B cell (primary cell): Measurements from ENCODE around the gene HSPBAP1. TPM values are rescaled to one million over a fixed set of nuclear protein-coding genes. Genes with fewer than 3 reads are reported as not detected.

Experiments used
- ATAC-seq: fragments of 200-7000 bp; cut with Tn5 transposase; one replicate; pipeline ENCODE4 v1.10.0; 2021; ENCODE audit warnings: low read depth, mild to moderate bottlenecking, moderate number of reproducible peaks, moderate library complexity
- CTCF ChIA-PET: fragments of 350-600 bp; sonication (Branson Sonifier 250); formaldehyde crosslinking; loops from one replicate; lab custom pipeline; 2021; ENCODE audit warnings: antibody characterized with exemption, inconsistent platforms; lab: Charles Lee
- POLR2A ChIA-PET: fragments of 350-600 bp; sonication (Branson Sonifier 250); formaldehyde crosslinking; loops from one replicate; lab custom pipeline; 2021; ENCODE audit warnings: antibody characterized with exemption; lab: Charles Lee
- DNase-seq: peaks from one replicate; pipeline ENCODE4 v3.0.0; 2013
- H2AFZ ChIP-seq: 2 replicates; pipeline ENCODE4 v1.6.1; 2012; ENCODE audit warnings: mild to moderate bottlenecking, low read depth, low read length; ENCODE audit not compliant: insufficient read depth, poor library complexity, severe bottlenecking
- H3K27ac ChIP-seq, 2 donors: 1 replicate in 1 of 2; 2 replicates in 1 of 2; pipeline ENCODE4 v1.5.1; 2012 to 2013; ENCODE audit warnings: low read length in 2 of 2, mild to moderate bottlenecking in 2 of 2, moderate library complexity in 1 of 2
- H3K27me3 ChIP-seq, 4 experiments: fragments of 200-600 bp in 1 of 4; sonication (generic) in 1 of 4; replicated peaks in 1 of 4; 1 replicate in 2 of 4; 2 replicates in 2 of 4; pipeline versions ENCODE4 v1.6.1 to v1.7.0; 2013 to 2016; ENCODE audit warnings: low read length in 3 of 4, mild to moderate bottlenecking in 2 of 4, mixed read lengths in 1 of 4, moderate library complexity in 1 of 4; ENCODE audit not compliant: insufficient read depth in 4 of 4, control insufficient read depth in 3 of 4; ENCODE audit errors: control extremely low read depth in 1 of 4
- H3K36me3 ChIP-seq, 2 experiments: replicated peaks in 1 of 2; 1 replicate in 1 of 2; 2 replicates in 1 of 2; pipeline versions ENCODE4 v1.6.1 to v1.7.1; 2013; ENCODE audit warnings: low read length in 1 of 2; ENCODE audit not compliant: insufficient read depth in 2 of 2, control insufficient read depth in 1 of 2; ENCODE audit errors: control extremely low read depth in 1 of 2, extremely low read depth in 1 of 2
- H3K4me1 ChIP-seq, 2 donors: fragments of 200-600 bp in 1 of 2; sonication (generic) in 1 of 2; 1 replicate in 1 of 2; 2 replicates in 1 of 2; pipeline versions ENCODE4 v1.5.1 to v1.6.1; 2013 to 2017; ENCODE audit warnings: low read length in 2 of 2; ENCODE audit not compliant: control insufficient read depth in 2 of 2, insufficient read depth in 2 of 2
- H3K4me2 ChIP-seq: replicated peaks from 2 replicates; pipeline ENCODE3; 2012; ENCODE audit warnings: mild to moderate bottlenecking, low read depth, low read length; ENCODE audit not compliant: poor library complexity, severe bottlenecking
- H3K4me3 ChIP-seq, 5 experiments: fragments of 200-600 bp in 1 of 5; sonication (generic) in 1 of 5; 1 replicate in 3 of 5; 2 replicates in 2 of 5; pipeline versions ENCODE4 v1.5.1 to v1.7.0; 2011 to 2016; ENCODE audit warnings: low read length in 4 of 5, mild to moderate bottlenecking in 4 of 5, low read depth in 2 of 5, control low read depth in 1 of 5, moderate library complexity in 1 of 5; ENCODE audit not compliant: insufficient read depth in 1 of 5; ENCODE audit errors: control extremely low read depth in 1 of 5, extremely low read depth in 1 of 5
- H3K79me2 ChIP-seq: fragments of 200-600 bp; sonication (generic); one replicate; pipeline ENCODE4 v1.6.0; 2016; ENCODE audit warnings: low read length; ENCODE audit not compliant: control insufficient read depth, insufficient read depth
- H3K9ac ChIP-seq: fragments of 200-600 bp; sonication (generic); 2 replicates; pipeline ENCODE4 v1.6.1; 2017; ENCODE audit warnings: mild to moderate bottlenecking, low read length, moderate library complexity
- H3K9me3 ChIP-seq, 3 donors: one replicate each; pipeline versions ENCODE4 v1.6.1 to v1.7.1; 2013; ENCODE audit warnings: low read length in 2 of 3; ENCODE audit not compliant: control insufficient read depth in 2 of 3, insufficient read depth in 1 of 3; ENCODE audit errors: control extremely low read depth in 1 of 3
- H4K20me1 ChIP-seq: 2 replicates; pipeline ENCODE4 v1.6.0; 2012; ENCODE audit warnings: mild to moderate bottlenecking, low read length; ENCODE audit not compliant: insufficient read depth, control insufficient read depth, poor library complexity, severe bottlenecking
- H3K27ac Mint-ChIP-seq: one replicate; pipeline ENCODE4 v1.8.0; 2021; ENCODE audit warnings: mixed read lengths
- H3K27me3 Mint-ChIP-seq: one replicate; pipeline ENCODE4 v1.8.0; 2021; ENCODE audit warnings: mixed read lengths
- H3K4me1 Mint-ChIP-seq: one replicate; pipeline ENCODE4 v1.8.0; 2021; ENCODE audit warnings: mixed read lengths
- H3K4me3 Mint-ChIP-seq: one replicate; pipeline ENCODE4 v1.8.0; 2021; ENCODE audit warnings: mixed read lengths
- H3K9me3 Mint-ChIP-seq: one replicate; pipeline ENCODE4 v1.8.0; 2022; ENCODE audit warnings: mixed read lengths; ENCODE audit not compliant: insufficient read depth
- CTCF ChIP-seq: fragments of 200-600 bp; IDR thresholded peaks from one replicate; pipeline ENCODE4 v1.8.0; 2022; ENCODE audit warnings: antibody characterized with exemption, mild to moderate bottlenecking
- EZH2 ChIP-seq: IDR thresholded peaks from 2 replicates; pipeline ENCODE4 v1.6.1; 2012; ENCODE audit warnings: borderline replicate concordance, low read depth, mild to moderate bottlenecking, moderate library complexity, low read length; ENCODE audit not compliant: insufficient read depth, poor library complexity, severe bottlenecking
- WGBS: methylation state at CpG from one replicate; pipeline ENCODE4 v1.1.5; 2013; ENCODE audit warnings: missing lambda C conversion rate; ENCODE audit not compliant: insufficient coverage; 5-methylcytosine and 5-hydroxymethylcytosine counted together
- intact Hi-C: fragments of 100-400 bp; cut with micrococcal nuclease; formaldehyde crosslinking; loops from one replicate; pipeline ENCODE4 v1.10.0; 2022
- polyA plus RNA-seq: library from polyadenylated mRNA; depleted of rRNA; stranded (reverse); fragments of >200 nt; gene quantifications from 2 replicates; pipeline ENCODE4 v1.2.3, GENCODE V29; 2012
- total RNA-seq, 2 donors: library from RNA; stranded (reverse); fragments of 120-200 nt in 1 of 2; gene quantifications; 1 replicate in 1 of 2; 2 replicates in 1 of 2; pipeline versions ENCODE4 v1.2.3 to v1.2.4, GENCODE V29; 2013 to 2022

Gene HSPBAP1
- total and polyA plus RNA-seq, 2 donors (not counting 1 experiment from before 2014, with no cell fraction given): 23.0 to 49.6 TPM

GRCh38 chr3:122776675-122777468 is 16.8 kb downstream of the HSPBAP1 start:
- DNase-seq (no peak), ATAC-seq (no peak)
- no peaks in the 10 kb centered on the region for H4K20me1 ChIP-seq
- H3K4me2 ChIP-seq: no peak overlapping the region
- TF ChIP-seq EZH2: no peak
- TF ChIP-seq CTCF: no peak
- no peak overlapping the region for H3K27ac ChIP-seq
- H3K4me1 ChIP-seq: peaks cover 5 to 9% of the 10 kb centered on the region in 2 donors
- CTCF ChIA-PET: interaction anchor here (2.1 kb wide), 1 partner anchor 18 kb away, joined by 6 read pairs; no protein-coding TSS in a partner anchor
- H3K4me3 ChIP-seq: no peak overlapping the region
- Mint-ChIP-seq H3K27ac (no peak overlapping the region), H3K9me3 (no peaks in the 10 kb centered on the region), H3K4me1 (peaks cover 16% of the 10 kb centered on the region), H3K27me3 (no peaks in the 10 kb centered on the region), H3K4me3 (no peak overlapping the region)
- peaks cover 3% of the 10 kb centered on the region for H3K79me2 ChIP-seq
- no peaks in the 10 kb centered on the region for H3K27me3 ChIP-seq
- no peak overlapping the region for H3K9ac ChIP-seq
- whole genome bisulfite sequencing: no CpG with 5 or more reads among the region's 5 CpGs
- intact Hi-C loops: no loop called here
- H3K36me3 ChIP-seq: peaks cover 0 to 2% of the 10 kb centered on the region in 2 experiments
- POLR2A ChIA-PET: no interaction called here
- no peaks in the 10 kb centered on the region for H3K9me3 ChIP-seq
- no peak overlapping the region for H2AFZ ChIP-seq

- no peak for DNase-seq
- Mint-ChIP-seq H3K9me3 (no peaks in the 10 kb centered on the region), H3K4me1 (peaks cover 16% of the 10 kb centered on the region), H3K27me3 (no peaks in the 10 kb centered on the region), H3K27ac (peak overlapping the region; percentile 51), H3K4me3 (no peak overlapping the region)
- ATAC-seq: no peak
- no peak overlapping the region for H3K4me3 ChIP-seq
- no peaks in the 10 kb centered on the region for H4K20me1 ChIP-seq
- H3K4me2 ChIP-seq: no peak overlapping the region
- intact Hi-C loops: no loop called here
- ChIA-PET POLR2A (no interaction called here), CTCF (interaction anchor here (2.1 kb wide), 1 partner anchor 16 kb away, joined by 6 read pairs; no protein-coding TSS in a partner anchor)
- TF ChIP-seq CTCF (no peak), EZH2 (no peak)
- H3K4me1 ChIP-seq: peaks cover 5 to 9% of the 10 kb centered on the region in 2 donors
- peaks cover 0 to 2% of the 10 kb centered on the region in 2 experiments for H3K36me3 ChIP-seq
- H3K79me2 ChIP-seq: no peaks in the 10 kb centered on the region
- H3K9me3 ChIP-seq: no peaks in the 10 kb centered on the region
- H3K27me3 ChIP-seq: no peaks in the 10 kb centered on the region
- 89% methylated on average over 3 of the region's 3 CpGs for WGBS
- peak overlapping the region in 1 of 2 donors; percentile 61 for H3K27ac ChIP-seq
- no peak overlapping the region for H2AFZ ChIP-seq
- H3K9ac ChIP-seq: no peak overlapping the region
Observed at GRCh38 chr3:122774564-122774963, 19.1 kb downstream of the HSPBAP1 start.
